OCI-LY3 (cell line): Measurements from ENCODE around the gene DNAJC7.
A peak's percentile ranks its signal among the peaks of the same experiment; 100 is the strongest.

Experiments
- H2AFZ ChIP-seq: fragments of 200-600, 300-600 bp; shearing (Covaris generic); 2 replicates; pipeline ENCODE4 v1.6.0; 2014; ENCODE audit warnings: antibody characterized with exemption, low read depth, low read length
- H3K27ac ChIP-seq: fragments of 200-600, 300-600 bp; sonication (generic); 2 replicates; pipeline ENCODE4 v1.5.1; 2014; ENCODE audit warnings: mild to moderate bottlenecking, low read length, moderate library complexity, mixed read lengths
- H3K27me3 ChIP-seq: fragments of 200-600, 300-600 bp; sonication (generic); 2 replicates; pipeline ENCODE4 v1.6.1; 2014; ENCODE audit warnings: low read depth, low read length, mixed read lengths
- H3K36me3 ChIP-seq: fragments of 200-600, 300-600 bp; sonication (generic); replicated peaks from 2 replicates; pipeline ENCODE3; 2014; ENCODE audit warnings: low read depth, low read length, mixed read lengths
- H3K4me1 ChIP-seq: fragments of 300-600, 200-600 bp; sonication (generic); 2 replicates; pipeline ENCODE4 v1.6.1; 2014; ENCODE audit warnings: low read length, mixed read lengths
- H3K4me2 ChIP-seq: fragments of 200-600, 300-600 bp; sonication (generic); 2 replicates; pipeline ENCODE4 v1.6.1; 2014; ENCODE audit warnings: low read length, mixed read lengths
- H3K4me3 ChIP-seq: fragments of 300-600, 200-600 bp; sonication (generic); 2 replicates; pipeline ENCODE4 v1.5.1; 2014; ENCODE audit warnings: antibody characterized with exemption, mild to moderate bottlenecking, low read length, moderate library complexity
- H3K79me2 ChIP-seq: fragments of 300-600, 200-600 bp; shearing (Covaris generic); 2 replicates; pipeline ENCODE4 v1.6.1; 2014; ENCODE audit warnings: mild to moderate bottlenecking, low read length, mixed read lengths
- H3K9ac ChIP-seq: fragments of 300-600, 200-600 bp; shearing (Covaris generic); 2 replicates; pipeline ENCODE4 v1.6.0; 2014; ENCODE audit warnings: mild to moderate bottlenecking, low read length, moderate library complexity
- H3K9me3 ChIP-seq: fragments of 200-600, 300-600 bp; shearing (Covaris generic); 2 replicates; pipeline ENCODE4 v1.6.1; 2014; ENCODE audit warnings: low read length, mixed read lengths; ENCODE audit not compliant: insufficient read depth
- H4K20me1 ChIP-seq: fragments of 200-600, 300-600 bp; sonication (generic); 2 replicates; pipeline ENCODE4 v1.6.1; 2016; ENCODE audit warnings: low read length, mixed read lengths; ENCODE audit not compliant: insufficient read depth
- EZH2phosphoT487 ChIP-seq: fragments of 200-600 bp; shearing (Covaris generic); IDR thresholded peaks from 2 replicates; pipeline ENCODE4 v1.6.1; 2018; ENCODE audit warnings: antibody characterized with exemption, mixed run types, low read depth
- TF ChIP-seq, protein P1 (sequence below): fragments of 200-600, 300-600 bp; sonication (generic); IDR thresholded peaks from 2 replicates; pipeline ENCODE4 v1.5.1; 2014; ENCODE audit warnings: antibody characterized with exemption, low read length, low read depth

DNAJC7 gene

DNA sequence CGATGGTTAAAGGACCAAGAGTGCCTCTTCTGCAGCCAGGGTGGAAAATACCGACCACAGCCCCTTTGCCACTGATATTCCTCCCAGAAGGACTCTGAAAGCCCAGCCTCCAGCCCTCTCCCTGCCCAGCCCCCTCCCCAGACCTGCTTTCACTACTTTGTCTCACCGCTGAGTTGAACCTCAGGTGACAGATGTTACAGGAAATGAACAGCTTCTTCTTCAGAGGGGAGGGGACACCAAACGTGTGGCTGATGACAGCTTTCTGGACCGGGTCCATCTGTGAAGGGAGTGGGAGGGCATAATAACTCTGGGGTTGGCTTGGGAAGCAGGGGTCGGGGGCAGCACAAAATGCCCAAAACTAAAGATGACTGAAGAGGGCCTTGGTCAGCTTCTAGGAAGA lies 16.8 kb upstream of the DNAJC7 start:
- Histone ChIP-seq H3K4me2 (no peak overlapping the region), H3K27me3 (no peaks in the 10 kb centered on the region), H3K79me2 (no peaks in the 10 kb centered on the region), H3K9ac (no peak overlapping the region), H3K36me3 (peaks cover 28% of the 10 kb centered on the region), H3K9me3 (no peaks in the 10 kb centered on the region), H3K4me1 (no peaks in the 10 kb centered on the region), H3K4me3 (no peak overlapping the region), H2AFZ (no peak overlapping the region), H3K27ac (no peak overlapping the region), H4K20me1 (no peaks in the 10 kb centered on the region)
- TF ChIP-seq, protein P1, sequence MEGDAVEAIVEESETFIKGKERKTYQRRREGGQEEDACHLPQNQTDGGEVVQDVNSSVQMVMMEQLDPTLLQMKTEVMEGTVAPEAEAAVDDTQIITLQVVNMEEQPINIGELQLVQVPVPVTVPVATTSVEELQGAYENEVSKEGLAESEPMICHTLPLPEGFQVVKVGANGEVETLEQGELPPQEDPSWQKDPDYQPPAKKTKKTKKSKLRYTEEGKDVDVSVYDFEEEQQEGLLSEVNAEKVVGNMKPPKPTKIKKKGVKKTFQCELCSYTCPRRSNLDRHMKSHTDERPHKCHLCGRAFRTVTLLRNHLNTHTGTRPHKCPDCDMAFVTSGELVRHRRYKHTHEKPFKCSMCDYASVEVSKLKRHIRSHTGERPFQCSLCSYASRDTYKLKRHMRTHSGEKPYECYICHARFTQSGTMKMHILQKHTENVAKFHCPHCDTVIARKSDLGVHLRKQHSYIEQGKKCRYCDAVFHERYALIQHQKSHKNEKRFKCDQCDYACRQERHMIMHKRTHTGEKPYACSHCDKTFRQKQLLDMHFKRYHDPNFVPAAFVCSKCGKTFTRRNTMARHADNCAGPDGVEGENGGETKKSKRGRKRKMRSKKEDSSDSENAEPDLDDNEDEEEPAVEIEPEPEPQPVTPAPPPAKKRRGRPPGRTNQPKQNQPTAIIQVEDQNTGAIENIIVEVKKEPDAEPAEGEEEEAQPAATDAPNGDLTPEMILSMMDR: no peak
- no peak for TF ChIP-seq EZH2phosphoT487

- Histone ChIP-seq H3K79me2 (no peaks in the 10 kb centered on the region), H3K4me1 (no peaks in the 10 kb centered on the region), H3K9ac (no peak overlapping the region), H3K9me3 (no peaks in the 10 kb centered on the region), H3K4me3 (no peak overlapping the region), H2AFZ (no peak overlapping the region), H3K4me2 (no peak overlapping the region), H3K27ac (no peak overlapping the region), H3K36me3 (peaks cover 45% of the 10 kb centered on the region), H4K20me1 (no peaks in the 10 kb centered on the region), H3K27me3 (no peaks in the 10 kb centered on the region)
- TF ChIP-seq, protein P1: no peak
- TF ChIP-seq EZH2phosphoT487: no peak
Measured at GRCh38 chr17:42031584-42031983, 14.3 kb upstream of the DNAJC7 start.

GRCh38 chr17:42028791-42029127 lies 11.5 kb upstream of the DNAJC7 start:
- H3K27ac ChIP-seq: no peak overlapping the region
- no peaks in the 10 kb centered on the region for H3K9me3 ChIP-seq
- H3K9ac ChIP-seq: no peak overlapping the region
- H3K4me3 ChIP-seq: no peak overlapping the region
- no peak overlapping the region for H2AFZ ChIP-seq
- H3K4me1 ChIP-seq: peaks cover 20% of the 10 kb centered on the region
- no peak for TF ChIP-seq EZH2phosphoT487
- TF ChIP-seq, protein P1: 0 out of 2 replicates have a peak, but pooled peaks have one; percentile 2
- no peaks in the 10 kb centered on the region for H3K79me2 ChIP-seq
- no peak overlapping the region for H3K4me2 ChIP-seq
- no peaks in the 10 kb centered on the region for H3K27me3 ChIP-seq
- peaks cover 54% of the 10 kb centered on the region for H3K36me3 ChIP-seq
- H4K20me1 ChIP-seq: no peaks in the 10 kb centered on the region

DNA sequence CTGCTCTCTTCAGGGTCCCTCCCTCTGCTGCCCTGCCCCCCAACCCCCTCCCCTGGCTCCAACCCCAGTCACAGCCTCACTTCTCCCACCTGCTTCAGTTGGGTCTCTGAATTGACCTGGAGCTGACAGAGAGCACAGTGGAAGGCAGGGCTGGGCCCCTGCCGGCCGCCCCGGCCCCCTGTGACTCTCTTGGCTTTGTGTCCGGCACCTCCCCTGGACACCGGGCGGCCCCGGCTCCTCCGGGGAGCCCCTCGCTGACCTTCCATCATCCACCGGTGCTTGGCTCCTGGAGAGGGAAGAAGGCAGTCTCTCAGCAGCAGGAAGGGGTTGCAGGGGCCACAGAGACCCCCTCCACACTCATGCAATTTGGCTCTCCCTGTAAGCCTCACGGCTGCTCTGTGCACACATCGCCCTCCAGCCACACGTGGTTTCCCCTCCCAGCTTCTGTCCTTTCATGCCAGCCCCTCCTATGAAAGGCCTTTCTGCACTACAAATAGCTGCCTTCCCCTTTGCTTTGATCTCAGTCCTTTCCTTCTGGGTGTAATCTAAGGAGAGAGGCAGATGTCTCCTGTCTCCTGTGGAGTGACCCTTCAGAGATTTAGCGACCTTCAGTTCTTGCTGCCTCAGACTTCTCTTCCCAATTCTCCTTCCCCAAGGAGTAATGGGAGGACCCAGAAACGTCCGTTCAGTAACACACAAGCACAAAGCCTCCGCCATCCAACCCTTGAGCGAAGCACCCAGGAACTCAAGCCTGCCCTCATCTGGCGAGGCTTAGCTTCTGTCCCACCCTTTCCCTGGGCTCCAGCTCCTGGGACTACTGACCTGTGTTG lies 10.9 kb upstream of the DNAJC7 start:
- TF ChIP-seq EZH2phosphoT487: no peak
- TF ChIP-seq, protein P1: no peak
- H3K9ac ChIP-seq: no peak overlapping the region
- H4K20me1 ChIP-seq: no peaks in the 10 kb centered on the region
- no peaks in the 10 kb centered on the region for H3K79me2 ChIP-seq
- H3K4me2 ChIP-seq: no peak overlapping the region
- peaks cover 56% of the 10 kb centered on the region for H3K36me3 ChIP-seq
- H3K4me3 ChIP-seq: no peak overlapping the region
- H2AFZ ChIP-seq: no peak overlapping the region
- H3K9me3 ChIP-seq: no peaks in the 10 kb centered on the region
- H3K27me3 ChIP-seq: no peaks in the 10 kb centered on the region
- peaks cover 20% of the 10 kb centered on the region for H3K4me1 ChIP-seq
- no peak overlapping the region for H3K27ac ChIP-seq
